ENCODE results near the gene CAB39L.

The CAB39L gene

DNA sequence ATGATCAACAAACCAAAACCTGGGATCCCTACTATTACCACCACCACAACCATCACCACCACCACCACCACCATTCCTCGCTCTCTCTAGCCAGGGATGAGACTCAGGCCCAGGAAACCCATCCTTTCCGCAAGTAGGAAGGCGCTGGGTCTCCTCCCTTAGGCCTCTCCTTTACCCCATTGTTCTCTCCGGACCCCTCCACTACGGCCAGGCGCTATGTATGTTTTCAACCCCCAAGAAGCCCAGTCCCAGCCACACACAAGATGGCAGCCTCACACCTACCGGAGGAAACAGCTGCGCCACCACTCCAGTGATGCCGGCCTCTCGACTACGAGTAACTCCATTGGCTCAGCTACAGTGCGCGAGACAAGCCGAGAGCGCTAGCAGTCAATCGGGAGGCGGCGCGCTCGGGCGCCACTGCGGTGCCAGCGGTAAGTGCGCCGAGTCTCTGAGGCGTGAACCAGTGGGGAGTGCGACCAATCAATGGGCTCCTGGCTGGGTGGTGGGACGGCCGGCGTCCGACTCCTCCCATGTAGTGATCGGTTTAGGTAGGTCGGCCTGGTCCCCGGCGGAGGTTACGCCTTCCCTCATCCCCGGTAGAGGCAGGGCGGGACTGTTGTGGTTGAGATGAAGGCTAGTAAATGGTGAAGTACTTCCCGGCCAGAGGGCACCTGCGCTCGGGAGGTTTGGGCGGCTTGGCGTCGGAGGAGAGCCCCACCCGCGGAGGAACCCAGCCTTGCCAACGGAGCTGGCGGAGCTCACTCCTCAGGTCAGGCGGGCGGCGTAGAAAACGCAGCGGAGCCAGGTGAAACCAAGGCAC, at the start of gene CAB39L, which contains the start of gene SETDB2:
Gene CAB39L (minus strand): TSS at position 361 of the 820 bp plus-strand sequence. CDS start 61,154 bp downstream, outside the sequence.
Gene SETDB2 (plus strand): TSS at position 571 of the 820 bp plus-strand sequence. CDS start 7,620 bp downstream, outside the sequence.
- DNase-seq, result peak; percentile 100

DNA sequence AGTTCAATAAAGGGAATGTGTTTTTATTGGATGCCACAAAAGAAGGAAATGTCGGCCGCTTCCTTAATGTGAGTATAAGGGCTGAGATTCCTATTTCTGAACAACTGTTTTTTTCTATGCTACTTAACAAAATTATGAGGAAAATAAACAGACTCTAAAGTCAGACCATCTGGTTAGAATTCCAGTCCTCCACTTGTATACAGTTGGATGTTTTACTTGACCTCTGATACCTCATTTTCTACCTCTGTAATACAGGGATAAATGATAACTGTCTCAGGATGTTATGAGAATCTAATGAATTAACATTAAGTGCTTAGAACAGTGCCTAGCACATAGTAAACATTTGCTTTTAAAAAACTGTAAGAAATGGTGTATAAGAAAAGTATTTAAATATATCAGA, 44.7 kb upstream of the CAB39L start:
- no peak for DNase-seq

DNA sequence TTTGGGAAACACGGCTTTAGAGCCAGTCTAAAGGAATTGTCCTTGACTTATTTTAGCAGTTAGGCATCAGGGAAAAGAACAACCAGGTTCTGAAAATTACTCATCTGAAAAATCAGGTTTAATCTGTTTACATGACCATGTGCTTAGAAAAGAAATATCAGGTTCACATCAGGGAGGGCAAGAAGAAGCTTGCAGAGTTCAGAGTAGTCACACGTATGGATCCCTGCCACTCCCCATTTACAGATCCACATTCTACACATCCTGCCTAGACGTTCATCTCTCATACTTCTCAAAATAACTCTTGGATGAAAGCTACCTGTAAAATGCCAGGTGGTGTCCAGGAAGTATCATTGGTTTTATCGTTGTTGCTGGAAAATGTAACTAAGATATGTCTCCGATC, 37.9 kb upstream of the CAB39L start:
- no peak for DNase-seq

DNA sequence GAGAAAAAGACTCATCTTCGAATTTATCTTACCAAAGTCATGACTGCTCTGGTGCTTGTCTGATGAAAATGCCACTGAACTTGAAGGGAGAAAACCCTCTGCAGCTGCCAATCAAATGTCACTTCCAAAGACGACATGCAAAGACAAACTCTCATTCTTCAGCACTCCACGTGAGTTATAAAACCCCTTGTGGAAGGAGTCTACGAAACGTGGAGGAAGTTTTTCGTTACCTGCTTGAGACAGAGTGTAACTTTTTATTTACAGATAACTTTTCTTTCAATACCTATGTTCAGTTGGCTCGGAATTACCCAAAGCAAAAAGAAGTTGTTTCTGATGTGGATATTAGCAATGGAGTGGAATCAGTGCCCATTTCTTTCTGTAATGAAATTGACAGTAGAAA, 32.7 kb upstream of the CAB39L start:
- no peak for DNase-seq

DNA sequence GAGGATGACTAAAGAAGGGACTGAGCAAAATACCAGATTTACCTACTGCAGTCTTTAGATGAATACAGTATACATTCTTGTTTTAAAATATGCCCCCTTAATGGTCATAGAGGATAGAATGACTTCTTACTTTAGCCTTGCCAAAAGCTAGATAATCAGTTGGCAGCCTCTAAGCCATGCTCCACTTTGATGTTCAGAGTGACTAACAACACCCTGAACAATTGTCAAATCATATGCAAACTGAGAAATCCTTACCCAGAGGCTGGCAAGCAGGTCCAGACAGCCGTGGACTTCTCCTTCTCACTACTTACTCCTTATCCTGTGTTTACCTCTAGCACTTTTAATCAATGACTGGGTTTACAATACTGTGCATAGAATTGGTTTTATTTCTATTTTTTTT, 28.3 kb upstream of the CAB39L start:
- no peak for DNase-seq

DNA sequence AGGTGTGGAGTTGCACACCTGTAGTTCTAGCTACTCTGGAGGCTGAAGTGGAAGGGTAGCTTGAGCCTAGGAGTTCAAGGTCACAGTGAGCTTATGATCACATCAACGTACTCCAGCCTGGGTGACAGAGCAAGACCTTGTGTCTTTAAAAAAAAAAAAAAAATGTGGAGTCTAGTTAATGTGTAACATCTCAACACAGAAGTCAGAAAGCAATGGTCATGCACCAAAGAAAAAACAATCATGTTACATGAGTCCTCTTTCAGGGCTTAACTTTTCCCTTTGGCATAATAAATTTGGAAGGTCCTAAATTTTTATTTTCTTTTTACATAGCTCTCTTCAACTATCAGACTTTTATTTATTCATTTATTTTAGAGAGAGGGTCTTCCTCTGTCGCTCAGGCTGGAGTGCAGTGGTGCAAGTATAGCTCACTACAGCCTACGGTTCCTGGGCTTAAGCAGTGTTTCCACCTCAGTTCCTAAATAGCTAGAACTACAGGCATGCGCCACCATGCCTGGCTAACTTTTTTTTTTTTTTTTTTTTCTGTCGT, 22.5 kb upstream of the CAB39L start:
- no peak for DNase-seq

DNA sequence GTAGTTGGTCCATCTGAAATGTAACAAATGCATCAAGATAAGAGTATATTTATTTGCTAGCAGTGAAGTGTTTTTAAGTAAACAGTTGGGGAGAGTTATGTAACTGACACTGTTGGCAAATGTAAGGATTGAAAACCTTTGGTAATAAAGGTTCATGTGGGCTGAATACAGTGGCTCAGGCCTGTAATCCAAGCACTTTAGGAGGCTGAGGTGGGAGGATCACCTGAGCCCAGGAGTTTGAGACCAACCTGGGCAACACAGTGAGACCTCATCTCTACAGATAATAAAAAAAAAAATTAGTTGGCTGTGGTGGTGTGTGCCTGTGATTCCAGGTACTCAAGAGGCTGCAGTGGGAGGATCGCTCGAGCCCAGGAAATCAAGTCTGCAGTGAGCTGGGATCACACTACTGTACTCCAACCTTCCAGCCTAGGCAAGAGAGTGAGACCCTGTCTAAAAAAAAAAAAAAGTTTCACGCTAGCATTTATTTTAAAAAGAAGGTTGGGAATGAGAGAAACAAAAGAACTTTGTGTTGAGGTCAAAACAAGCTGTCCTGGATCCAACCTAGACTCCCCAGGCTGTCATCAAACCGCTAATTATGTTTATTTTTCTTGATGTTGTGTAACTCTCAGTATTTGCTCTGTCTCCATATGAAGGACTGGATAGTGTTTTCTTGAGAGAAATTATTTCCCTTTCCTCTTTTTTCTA, 20.9 kb upstream of the CAB39L start:
- no peak for DNase-seq

DNA sequence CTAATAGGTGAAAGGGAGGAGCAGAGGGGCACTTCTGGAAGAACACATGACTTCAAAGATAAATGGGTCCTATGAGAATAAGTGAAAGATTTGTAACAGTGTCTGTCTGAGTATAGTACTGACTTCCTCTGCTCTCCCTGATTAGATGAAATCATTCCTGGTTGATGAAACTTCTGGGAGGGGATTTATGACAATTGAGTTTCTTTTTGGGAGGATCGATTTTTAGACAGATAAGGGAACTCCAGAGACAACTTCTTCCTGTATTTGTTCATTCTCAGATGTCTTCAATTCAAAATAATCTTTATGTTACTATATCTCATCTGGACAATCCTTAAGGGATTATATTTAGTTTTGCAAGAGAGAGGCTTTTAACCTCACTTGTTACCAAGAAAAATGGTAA, 20.2 kb upstream of the CAB39L start:
- no peak for DNase-seq

DNA sequence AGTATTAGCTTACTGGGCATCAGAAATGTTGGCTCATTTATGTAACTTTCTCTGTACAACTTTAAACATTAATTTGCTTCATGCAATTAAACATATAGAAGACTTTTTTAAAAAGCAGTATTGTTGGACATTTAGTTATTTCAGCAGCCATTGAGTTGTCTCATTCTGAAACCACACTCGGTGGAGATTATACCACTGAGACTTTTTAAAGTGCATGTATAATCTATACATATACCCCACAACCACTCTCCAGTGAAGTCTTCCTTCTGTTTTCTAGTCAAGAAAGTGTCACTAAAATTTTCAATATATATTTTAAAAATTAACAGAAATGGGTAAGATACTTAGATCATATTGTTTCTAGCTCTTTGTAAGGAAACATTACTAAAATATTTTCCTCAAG, 15.7 kb upstream of the CAB39L start:
- no peak for DNase-seq

DNA sequence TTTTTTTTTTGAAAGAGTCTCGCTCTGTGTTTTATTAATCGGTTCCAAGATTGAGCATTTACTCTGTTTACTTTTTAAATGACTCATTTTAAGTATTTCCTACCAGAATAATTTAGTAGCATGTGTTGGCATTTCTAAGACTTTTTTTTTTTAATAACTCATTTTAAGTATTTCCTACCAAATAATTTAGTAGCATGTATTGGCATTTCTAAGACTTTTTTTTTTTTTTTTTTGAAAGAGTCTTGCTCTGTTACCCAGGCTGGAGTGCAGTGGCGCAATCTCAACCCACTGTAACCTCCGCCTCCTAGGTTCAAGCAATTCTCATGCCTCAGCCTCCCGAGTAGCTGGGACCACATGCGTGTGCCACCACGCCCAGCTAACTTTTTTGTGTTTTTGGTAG, 13.4 kb upstream of the CAB39L start:
- DNase-seq, result no peak

DNA sequence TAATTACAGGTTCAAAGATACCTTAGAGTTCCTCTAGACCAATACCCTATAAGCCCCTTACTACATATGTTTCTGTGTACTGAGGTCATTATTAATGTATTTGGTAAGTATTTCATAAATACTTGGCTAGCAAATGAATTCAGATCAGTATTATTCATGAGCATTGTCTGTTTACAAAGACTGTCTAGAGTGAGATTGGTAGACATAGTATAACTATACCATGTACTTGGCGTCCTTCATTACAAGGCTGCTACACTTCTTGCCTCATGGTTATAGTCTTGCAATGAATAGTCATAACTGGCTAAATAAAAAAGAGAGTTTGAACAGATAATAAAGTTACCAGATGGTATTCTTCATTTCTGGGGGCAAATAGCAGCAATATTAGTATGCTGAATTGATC, 12.3 kb upstream of the CAB39L start:
- no peak for DNase-seq

DNA sequence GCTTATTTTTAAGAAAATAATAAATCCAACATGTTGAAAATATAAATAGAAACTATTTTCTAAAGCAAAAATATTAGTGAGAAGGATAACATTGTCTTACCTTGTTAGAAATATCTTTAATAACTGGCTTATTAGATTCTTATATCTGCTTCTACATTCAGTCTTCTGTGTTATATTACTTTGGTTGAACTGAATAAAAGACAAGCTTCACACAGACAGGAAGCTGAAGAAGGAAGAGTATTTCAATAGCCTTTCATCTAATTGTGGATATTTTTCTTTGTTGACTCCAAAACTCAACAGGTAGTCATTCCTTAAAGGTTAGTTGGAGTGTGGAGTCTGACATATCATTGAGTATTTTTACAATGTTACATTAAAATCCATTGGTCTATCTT, 11.1 kb upstream of the CAB39L start:
- DNase-seq, result no peak

DNA sequence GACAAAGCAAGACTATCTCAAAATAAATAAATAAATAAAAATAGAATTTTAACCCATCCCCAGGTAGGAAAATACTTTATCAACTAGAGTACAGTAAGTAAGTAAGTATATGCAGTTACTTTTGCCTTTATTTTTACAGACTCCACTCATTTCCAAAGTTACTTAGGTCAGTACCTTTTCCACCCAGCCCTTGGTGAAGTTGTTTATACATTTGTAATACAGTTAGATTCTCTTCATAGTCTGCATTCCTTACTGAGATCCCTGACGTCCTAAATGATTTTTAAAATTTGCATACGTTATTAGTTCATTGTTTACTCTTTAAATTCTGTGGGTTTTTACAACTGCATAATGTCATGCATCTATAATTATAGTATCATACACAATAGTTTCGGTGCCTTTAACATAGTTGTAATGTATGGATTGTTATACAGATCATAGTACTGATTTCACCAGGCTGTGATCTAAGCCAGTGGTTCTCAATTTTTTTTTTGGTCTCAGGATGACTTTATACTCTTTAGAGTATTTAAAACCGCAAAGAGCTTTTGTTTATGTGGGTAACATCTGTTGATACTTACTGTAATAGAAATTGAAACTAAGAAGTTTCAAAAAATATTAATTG, 10.6 kb upstream of the CAB39L start:
- no peak for DNase-seq

DNA sequence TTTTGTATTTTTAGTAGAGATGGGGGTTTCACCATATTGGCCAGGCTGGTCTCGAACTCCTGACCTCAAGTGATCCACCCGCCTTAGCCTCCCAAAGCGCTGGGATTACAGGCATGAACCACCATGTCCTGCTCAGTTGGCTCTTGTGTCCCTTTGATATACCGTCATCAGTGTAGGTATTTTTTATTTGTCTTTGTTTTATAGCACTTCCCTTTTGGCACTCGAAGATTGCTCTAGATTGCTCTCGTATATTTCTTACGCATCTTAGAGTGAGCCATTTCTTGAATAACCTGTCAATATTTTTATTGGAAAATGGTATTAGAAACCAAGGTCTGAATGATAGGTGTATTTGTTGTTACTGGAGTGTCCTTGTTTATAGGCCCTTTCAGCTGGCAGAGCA, 9.6 kb upstream of the CAB39L start:
- no peak for DNase-seq

DNA sequence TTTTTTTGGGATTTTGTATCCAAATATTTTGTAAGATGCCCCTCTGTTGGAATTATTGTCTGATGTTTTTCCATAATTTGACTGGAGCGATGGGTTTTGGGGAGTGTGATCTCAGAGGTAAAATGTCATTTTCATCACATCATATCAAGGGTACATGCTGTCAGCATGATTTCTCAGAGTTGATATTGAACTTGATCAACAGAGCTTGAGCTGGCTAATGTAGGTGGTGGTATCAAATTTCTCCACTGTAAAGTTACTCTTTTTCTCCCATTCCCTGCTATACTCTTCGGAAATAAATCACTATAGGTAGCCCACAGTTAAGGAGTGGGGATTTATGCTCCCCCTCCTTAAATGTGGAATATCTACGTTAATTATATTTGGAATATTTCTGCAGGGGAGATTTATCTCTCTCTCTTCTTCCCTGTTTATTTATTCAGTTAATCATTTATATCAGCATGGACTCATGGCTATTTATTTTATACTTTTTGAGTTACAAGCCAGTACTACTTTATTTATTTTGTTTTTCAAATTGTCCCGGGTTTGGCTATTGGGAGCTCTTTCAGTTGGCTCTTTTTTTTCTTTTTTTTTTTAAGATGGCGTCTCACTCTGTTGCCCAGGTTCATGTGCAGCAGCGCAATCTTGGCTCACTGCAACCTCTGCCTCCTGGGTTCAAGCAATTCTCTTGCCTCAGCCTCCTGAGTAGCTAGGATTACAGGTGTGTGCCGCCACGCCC, 9.0 kb upstream of the CAB39L start:
- DNase-seq, result no peak

DNA sequence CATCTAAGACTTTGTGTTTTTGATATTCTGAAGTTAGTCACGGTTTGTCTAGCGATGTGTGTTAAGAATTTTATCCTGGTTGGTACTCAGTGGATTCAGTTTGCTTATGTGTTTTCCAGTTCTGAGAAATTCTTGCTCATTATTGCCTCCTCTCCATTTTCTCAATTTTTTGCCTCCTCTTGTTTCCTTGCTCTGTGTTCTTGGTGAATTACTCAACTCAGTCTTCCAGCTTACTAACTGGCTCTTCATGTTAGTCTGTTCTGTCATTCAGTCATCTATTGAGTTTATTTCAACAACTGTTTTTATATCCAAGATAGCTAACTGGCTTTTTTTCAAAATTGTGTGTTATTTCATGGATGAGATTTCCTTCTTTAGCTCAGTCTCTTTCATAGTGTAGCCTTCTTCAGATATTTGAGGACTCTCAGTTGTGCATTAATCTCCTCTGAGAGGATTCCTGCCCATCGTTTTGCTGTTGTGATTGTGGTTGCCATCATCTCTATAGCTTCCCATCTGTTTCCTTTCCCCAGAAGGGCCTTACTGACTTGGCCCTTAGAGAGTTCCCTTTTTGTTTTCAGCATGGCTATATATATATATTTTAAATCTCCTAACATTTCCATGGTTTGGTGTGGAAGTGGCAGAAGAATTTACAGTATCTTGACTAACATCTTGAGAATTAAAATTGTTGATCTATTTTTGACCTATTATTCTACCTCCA, 6.4 kb upstream of the CAB39L start:
- DNase-seq, result no peak

DNA sequence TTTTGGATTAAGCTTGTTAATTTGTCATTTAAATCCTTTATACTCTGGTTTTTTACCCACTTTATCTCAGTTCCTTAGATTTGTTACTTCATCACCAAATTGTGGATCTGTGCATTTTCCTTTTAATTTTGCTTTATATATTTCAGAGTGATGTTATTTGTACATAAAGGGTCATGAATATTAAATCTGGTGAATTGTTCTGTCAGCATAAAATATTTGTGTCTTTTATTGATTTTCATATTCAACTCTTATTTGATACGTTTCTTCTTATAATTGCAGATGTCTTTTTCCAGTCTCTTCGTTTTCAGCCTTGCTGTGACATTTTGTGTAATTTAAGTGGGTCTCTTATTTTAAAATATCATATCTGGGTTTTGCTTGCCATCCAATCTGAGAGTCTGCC, 4.9 kb upstream of the CAB39L start:
- no peak for DNase-seq

DNA sequence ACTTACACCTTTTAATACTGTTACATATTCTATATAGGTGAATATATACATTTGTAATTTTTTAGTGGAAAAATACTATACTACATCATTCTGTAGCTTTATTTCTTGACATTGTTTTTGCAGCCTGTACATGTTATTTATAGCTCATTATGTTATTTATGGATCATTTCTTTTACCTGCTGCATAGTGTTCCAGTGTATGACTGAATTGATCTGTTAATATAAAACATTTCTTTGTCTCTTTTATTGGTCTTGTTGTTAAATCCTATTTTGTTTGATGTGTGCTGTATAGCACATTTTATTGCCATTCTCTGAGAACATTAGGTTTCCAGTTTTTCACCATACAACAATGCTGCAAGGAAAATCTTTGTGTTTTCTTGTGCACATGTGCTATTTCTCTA, 2.6 kb upstream of the CAB39L start:
- no peak for DNase-seq

DNA sequence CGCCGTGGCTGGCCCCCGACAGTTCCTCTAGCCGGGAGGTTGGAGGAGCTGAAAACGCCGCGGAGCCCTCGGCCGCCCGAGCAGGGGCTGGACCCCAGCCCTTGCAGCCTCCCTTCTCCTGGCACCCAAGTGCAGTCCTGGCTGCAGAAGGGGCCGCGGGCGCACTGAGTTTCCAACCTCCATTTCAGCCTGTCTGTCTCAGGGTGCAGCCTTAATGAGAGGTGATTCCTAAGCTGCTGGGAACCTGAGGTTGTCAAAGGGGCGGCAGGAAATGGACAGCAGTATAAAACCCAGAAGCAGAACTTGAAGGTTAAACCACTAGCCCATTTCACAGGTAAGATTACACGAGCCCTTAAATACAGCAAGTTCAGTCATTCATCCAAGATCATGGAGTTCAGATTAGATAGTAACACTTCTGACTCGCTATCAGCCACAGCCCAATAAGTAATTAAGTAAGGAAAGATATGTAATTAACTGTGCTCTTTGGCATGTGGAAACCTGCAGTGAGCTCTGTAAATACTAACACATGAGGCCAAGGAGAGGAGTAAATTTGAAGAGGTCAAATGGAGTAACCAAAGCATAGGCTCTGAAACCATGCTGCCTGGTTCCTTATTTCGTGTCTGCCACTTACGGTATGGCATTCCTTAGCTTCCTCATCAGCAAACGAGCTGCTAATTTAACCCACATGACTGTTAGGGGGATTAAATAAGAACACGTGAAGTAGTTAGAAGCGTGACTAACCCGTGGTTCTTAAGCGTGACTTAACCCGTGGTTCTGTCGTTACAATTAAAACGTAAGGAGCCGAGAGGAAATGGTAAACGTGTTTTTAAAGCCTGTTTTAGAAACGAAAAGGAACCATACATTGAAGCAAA, 896 bp upstream of the CAB39L start:
- DNase-seq, result peak; percentile 55

DNA sequence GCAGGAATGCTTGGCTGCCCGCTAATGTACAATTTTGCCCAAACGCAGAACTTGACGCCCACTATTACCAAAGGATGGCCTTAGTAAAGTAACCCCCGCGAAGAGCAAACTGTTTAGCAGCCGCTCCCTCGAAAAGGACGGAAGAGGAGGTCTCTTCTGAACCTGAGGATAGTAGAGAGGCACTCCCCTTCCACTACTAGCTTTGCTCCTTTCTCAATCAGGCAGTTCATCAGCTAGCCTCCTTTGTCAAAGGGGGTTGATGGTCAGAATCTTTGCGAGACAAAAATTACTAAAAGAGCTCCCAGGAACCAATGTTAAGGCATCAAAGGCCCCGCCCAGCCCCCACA, 534 bp downstream of the CAB39L start:
- DNase-seq, result no peak

DNA sequence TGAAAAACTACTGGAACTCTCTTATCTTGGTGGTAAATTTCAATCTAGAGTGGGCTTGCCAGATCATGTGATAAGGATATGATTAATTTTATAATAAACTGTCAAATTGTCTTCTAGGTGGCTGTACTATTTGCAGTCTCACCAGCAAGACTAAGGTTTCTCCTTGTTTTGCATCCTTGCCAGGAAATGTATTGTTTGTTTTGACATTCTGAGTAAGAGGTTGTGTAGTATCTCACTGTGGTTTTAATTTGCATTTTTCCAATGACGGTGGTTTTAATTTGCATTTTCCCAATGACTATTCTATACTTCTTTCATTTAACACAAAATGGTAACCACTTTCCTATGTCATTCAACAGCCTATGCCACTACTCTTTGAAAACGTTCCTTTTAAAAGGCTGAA, 2.0 kb downstream of the CAB39L start:
- DNase-seq, result no peak
